MM.1S (cell line): ENCODE data around the gene TAAR9.

Experiments used
- CTCF ChIP-seq: fragments of 300-600 bp; sonication (generic); IDR thresholded peaks from 2 replicates; pipeline ENCODE4 v1.5.1; 2016; ENCODE audit warnings: antibody characterized with exemption, low read length, mixed read lengths
- EZH2 ChIP-seq: fragments of 300-600 bp; sonication (generic); optimal IDR thresholded peaks from 2 replicates; pipeline ENCODE3; 2017; ENCODE audit warnings: low read depth, mild to moderate bottlenecking, antibody characterized with exemption, low read length, mixed read lengths
- EZH2phosphoT487 ChIP-seq: fragments of 300-600 bp; sonication (generic); IDR thresholded peaks from 2 replicates; pipeline ENCODE4 v1.6.1; 2018; ENCODE audit warnings: antibody characterized with exemption, low read length

DNA sequence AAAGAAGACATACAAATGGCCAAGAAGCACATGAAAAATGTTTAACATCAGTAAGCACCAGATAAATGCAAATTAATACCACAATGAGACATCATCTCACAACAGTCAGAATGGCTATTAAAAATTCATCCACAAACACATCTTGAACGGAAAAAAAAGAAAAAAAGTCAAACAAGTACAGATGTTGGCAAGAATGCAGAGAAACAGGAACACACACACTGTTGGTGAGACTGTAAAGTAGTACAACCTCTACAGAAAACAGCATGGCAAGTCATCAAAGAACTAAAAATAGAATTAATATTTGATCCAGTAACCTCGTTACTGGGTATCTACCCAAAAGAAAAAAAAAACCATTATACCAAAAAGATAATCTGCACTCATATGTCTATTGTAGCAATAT is 31.6 kb upstream of the TAAR9 start:
- no peak for TF ChIP-seq EZH2
- TF ChIP-seq CTCF, result no peak
- no peak for TF ChIP-seq EZH2phosphoT487
